ENCODE results near the gene DRC3.

Gene DRC3

GRCh38 chr17:17970699-17971430, 1.8 kb upstream of the DRC3 start:
- no peak for DNase-seq

GRCh38 chr17:17971431-17972125, 1.1 kb upstream of the DRC3 start:
- DNase-seq: peak; percentile 59

- no peak for DNase-seq
Observed at GRCh38 chr17:17972952-17973254, 241 bp downstream of the DRC3 start.

- DNase-seq: no peak
Observed at GRCh38 chr17:17975436-17975835, 2.8 kb downstream of the DRC3 start.

- DNase-seq: no peak
Observed at GRCh38 chr17:17976931-17977570, 4.4 kb downstream of the DRC3 start.

- no peak for DNase-seq
Observed at GRCh38 chr17:17978481-17979424, 6.1 kb downstream of the DRC3 start.

GRCh38 chr17:17979778-17980177, 7.1 kb downstream of the DRC3 start:
- no peak for DNase-seq

GRCh38 chr17:17981330-17981729, 8.7 kb downstream of the DRC3 start:
- DNase-seq: no peak

- DNase-seq: no peak
Observed at GRCh38 chr17:17982801-17983200, 10.1 kb downstream of the DRC3 start.

GRCh38 chr17:17983376-17983775, 10.7 kb downstream of the DRC3 start:
- DNase-seq: no peak

GRCh38 chr17:17983776-17984175, 11.1 kb downstream of the DRC3 start:
- DNase-seq: no peak

- DNase-seq: no peak
Observed at GRCh38 chr17:17985153-17985552, 12.5 kb downstream of the DRC3 start.

- no peak for DNase-seq
Observed at GRCh38 chr17:17985555-17985954, 12.9 kb downstream of the DRC3 start.

GRCh38 chr17:17987187-17987896, 14.7 kb downstream of the DRC3 start:
- no peak for DNase-seq

- DNase-seq: no peak
Observed at GRCh38 chr17:17987901-17988300, 15.2 kb downstream of the DRC3 start.

GRCh38 chr17:17988427-17988945, 15.8 kb downstream of the DRC3 start:
- DNase-seq: no peak

GRCh38 chr17:17989081-17989480, 16.4 kb downstream of the DRC3 start:
- no peak for DNase-seq

- DNase-seq: no peak
Observed at GRCh38 chr17:17989618-17990017, 17.0 kb downstream of the DRC3 start.

- DNase-seq: no peak
Observed at GRCh38 chr17:17990282-17990681, 17.6 kb downstream of the DRC3 start.

- no peak for DNase-seq
Observed at GRCh38 chr17:17993366-17993765, 20.7 kb downstream of the DRC3 start.

- DNase-seq: no peak
Observed at GRCh38 chr17:17993852-17994251, 21.2 kb downstream of the DRC3 start.

Data from femur (tissue), 1 donor.